HEK293 (cell line): Measurements from ENCODE around the gene RFNG.

Source experiments
- CTCF ChIA-PET: fragments of 350-600 bp; formaldehyde crosslinking; extraction: SDS; loops from one replicate; lab custom pipeline; 2021; ENCODE audit warnings: antibody characterized with exemption; lab: Yijun Ruan, JAX
- POLR2A ChIA-PET: fragments of 300-600 bp; formaldehyde crosslinking; extraction: SDS; loops from one replicate; lab custom pipeline; 2020; ENCODE audit warnings: antibody characterized with exemption, inconsistent platforms; lab: Yijun Ruan, JAX
- H3K27ac ChIP-seq: fragments of 200-500 bp; sonication (Bioruptor generic); 2 replicates; pipeline ENCODE4 v1.5.1; 2014; ENCODE audit warnings: low read depth, low read length, control low read depth, inconsistent platforms; ENCODE audit errors: extremely low read depth
- H3K36me3 ChIP-seq, 2 experiments: fragments of 200-500 bp in 1 of 2; sonication (Bioruptor generic) in 1 of 2; 1 replicate in 1 of 2; 2 replicates in 1 of 2; pipeline ENCODE4 v1.5.1; 2014 to 2017; ENCODE audit warnings: inconsistent platforms in 2 of 2, low read length in 2 of 2; ENCODE audit not compliant: control insufficient read depth in 2 of 2, insufficient read depth in 1 of 2
- H3K4me1 ChIP-seq: fragments of 200-500 bp; sonication (Bioruptor generic); 2 replicates; pipeline ENCODE4 v1.5.1; 2014; ENCODE audit warnings: mild to moderate bottlenecking, low read length, inconsistent platforms; ENCODE audit not compliant: control insufficient read depth, insufficient read depth
- H3K4me3 ChIP-seq: 2 replicates; pipeline ENCODE4 v1.5.1; 2011; ENCODE audit warnings: low read depth, mild to moderate bottlenecking, control low read depth, low read length, moderate library complexity
- H3K9me3 ChIP-seq: fragments of 200-500 bp; sonication (Bioruptor generic); 2 replicates; pipeline ENCODE4 v1.5.1; 2014; ENCODE audit warnings: low read depth, low read length, inconsistent platforms; ENCODE audit not compliant: control insufficient read depth, insufficient read depth
- ELK4 ChIP-seq: IDR thresholded peaks from 2 replicates; pipeline ENCODE4 v1.6.1; 2011; ENCODE audit warnings: mild to moderate bottlenecking, low read depth, low read length, borderline replicate concordance
- PRDM4 ChIP-seq: fragments of 450-650 bp; formaldehyde crosslinking; IDR thresholded peaks from 2 replicates; pipeline ENCODE4 v1.5.1; 2017; ENCODE audit warnings: missing biosample characterization, missing genetic modification characterization
- WT1 ChIP-seq: fragments of 450-650 bp; formaldehyde crosslinking; IDR thresholded peaks from 2 replicates; pipeline ENCODE4 v1.5.1; 2016; ENCODE audit warnings: missing biosample characterization, missing genetic modification characterization
- ZBTB1 ChIP-seq: fragments of 450-650 bp; formaldehyde crosslinking; IDR thresholded peaks from 2 replicates; pipeline ENCODE4 v1.5.1; 2016; ENCODE audit warnings: missing biosample characterization, missing genetic modification characterization
- ZBTB8A ChIP-seq: fragments of 450-650 bp; formaldehyde crosslinking; IDR thresholded peaks from 2 replicates; pipeline ENCODE4 v1.5.1; 2016; ENCODE audit warnings: missing biosample characterization, missing genetic modification characterization
- ZFP37 ChIP-seq: fragments of 450-650 bp; formaldehyde crosslinking; IDR thresholded peaks from 2 replicates; pipeline ENCODE4 v1.5.1; 2016; ENCODE audit warnings: missing biosample characterization, missing genetic modification characterization
- ZNF10 ChIP-seq: fragments of 450-650 bp; formaldehyde crosslinking; IDR thresholded peaks from 2 replicates; pipeline ENCODE4 v1.5.1; 2017; ENCODE audit warnings: missing biosample characterization, missing genetic modification characterization
- ZNF169 ChIP-seq: fragments of 450-650 bp; formaldehyde crosslinking; IDR thresholded peaks from 2 replicates; pipeline ENCODE4 v1.5.1; 2016; ENCODE audit warnings: missing biosample characterization, missing genetic modification characterization
- ZNF175 ChIP-seq: fragments of 450-650 bp; formaldehyde crosslinking; IDR thresholded peaks from 2 replicates; pipeline ENCODE4 v1.5.1; 2016; ENCODE audit warnings: missing biosample characterization, missing genetic modification characterization
- ZNF184 ChIP-seq: fragments of 450-650 bp; IDR thresholded peaks from 2 replicates; pipeline ENCODE4 v1.5.1; 2018; ENCODE audit warnings: missing biosample characterization, mild to moderate bottlenecking, missing genetic modification characterization
- ZNF2 ChIP-seq: fragments of 450-650 bp; formaldehyde crosslinking; IDR thresholded peaks from 2 replicates; pipeline ENCODE4 v1.5.1; 2016; ENCODE audit warnings: missing biosample characterization, missing genetic modification characterization
- ZNF202 ChIP-seq: fragments of 450-650 bp; formaldehyde crosslinking; IDR thresholded peaks from 2 replicates; pipeline ENCODE4 v1.5.1; 2016; ENCODE audit warnings: missing biosample characterization, missing genetic modification characterization, borderline replicate concordance
- ZNF211 ChIP-seq: fragments of 450-650 bp; formaldehyde crosslinking; IDR thresholded peaks from 2 replicates; pipeline ENCODE4 v1.5.1; 2016; ENCODE audit warnings: low read depth, missing biosample characterization, missing genetic modification characterization
- ZNF274 ChIP-seq, 2 experiments: fragments of 200-500 bp in 1 of 2; fragments of 450-650 bp in 1 of 2; sonication (Bioruptor generic) in 1 of 2; formaldehyde crosslinking in 1 of 2; IDR thresholded peaks; 2 replicates each; pipeline versions ENCODE4 v1.5.1 to v1.6.1; 2014 to 2016; ENCODE audit warnings: borderline replicate concordance in 1 of 2, inconsistent platforms in 1 of 2, low read length in 1 of 2, missing biosample characterization in 1 of 2, missing genetic modification characterization in 1 of 2
- ZNF311 ChIP-seq: fragments of 450-650 bp; formaldehyde crosslinking; IDR thresholded peaks from 2 replicates; pipeline ENCODE4 v1.5.1; 2017; ENCODE audit warnings: missing biosample characterization, missing genetic modification characterization, borderline replicate concordance
- ZNF391 ChIP-seq: fragments of 450-650 bp; formaldehyde crosslinking; IDR thresholded peaks from 2 replicates; pipeline ENCODE4 v1.5.1; 2016; ENCODE audit warnings: low read depth, missing biosample characterization, missing genetic modification characterization, borderline replicate concordance
- ZNF561 ChIP-seq: fragments of 450-650 bp; IDR thresholded peaks from 2 replicates; pipeline ENCODE4 v1.5.1; 2018; ENCODE audit warnings: missing biosample characterization, missing genetic modification characterization, borderline replicate concordance
- ZNF701 ChIP-seq: fragments of 450-650 bp; formaldehyde crosslinking; IDR thresholded peaks from 2 replicates; pipeline ENCODE4 v1.5.1; 2016; ENCODE audit warnings: missing biosample characterization, missing genetic modification characterization
- ZNF747 ChIP-seq: fragments of 450-650 bp; formaldehyde crosslinking; IDR thresholded peaks from 2 replicates; pipeline ENCODE4 v1.5.1; 2016; ENCODE audit warnings: missing biosample characterization, missing genetic modification characterization
- ZNF791 ChIP-seq: fragments of 450-650 bp; formaldehyde crosslinking; IDR thresholded peaks from 2 replicates; pipeline ENCODE4 v1.5.1; 2016; ENCODE audit warnings: missing biosample characterization, missing genetic modification characterization
- TF ChIP-seq, protein P1 (sequence below): fragments of 450-650 bp; formaldehyde crosslinking; IDR thresholded peaks from 2 replicates; pipeline ENCODE4 v1.5.1; 2016; ENCODE audit warnings: missing biosample characterization, missing genetic modification characterization, low read depth
- TF ChIP-seq, protein P2 (sequence below): fragments of 450-650 bp; formaldehyde crosslinking; IDR thresholded peaks from 2 replicates; pipeline ENCODE4 v1.5.0; 2017; ENCODE audit warnings: missing biosample characterization, missing genetic modification characterization, borderline replicate concordance
- TF ChIP-seq, protein P3 (sequence below): fragments of 450-650 bp; formaldehyde crosslinking; conservative IDR thresholded peaks from 2 replicates; pipeline ENCODE4 v1.5.1; 2016; ENCODE audit warnings: low read depth, missing biosample characterization, missing genetic modification characterization

The RFNG gene

DNA sequence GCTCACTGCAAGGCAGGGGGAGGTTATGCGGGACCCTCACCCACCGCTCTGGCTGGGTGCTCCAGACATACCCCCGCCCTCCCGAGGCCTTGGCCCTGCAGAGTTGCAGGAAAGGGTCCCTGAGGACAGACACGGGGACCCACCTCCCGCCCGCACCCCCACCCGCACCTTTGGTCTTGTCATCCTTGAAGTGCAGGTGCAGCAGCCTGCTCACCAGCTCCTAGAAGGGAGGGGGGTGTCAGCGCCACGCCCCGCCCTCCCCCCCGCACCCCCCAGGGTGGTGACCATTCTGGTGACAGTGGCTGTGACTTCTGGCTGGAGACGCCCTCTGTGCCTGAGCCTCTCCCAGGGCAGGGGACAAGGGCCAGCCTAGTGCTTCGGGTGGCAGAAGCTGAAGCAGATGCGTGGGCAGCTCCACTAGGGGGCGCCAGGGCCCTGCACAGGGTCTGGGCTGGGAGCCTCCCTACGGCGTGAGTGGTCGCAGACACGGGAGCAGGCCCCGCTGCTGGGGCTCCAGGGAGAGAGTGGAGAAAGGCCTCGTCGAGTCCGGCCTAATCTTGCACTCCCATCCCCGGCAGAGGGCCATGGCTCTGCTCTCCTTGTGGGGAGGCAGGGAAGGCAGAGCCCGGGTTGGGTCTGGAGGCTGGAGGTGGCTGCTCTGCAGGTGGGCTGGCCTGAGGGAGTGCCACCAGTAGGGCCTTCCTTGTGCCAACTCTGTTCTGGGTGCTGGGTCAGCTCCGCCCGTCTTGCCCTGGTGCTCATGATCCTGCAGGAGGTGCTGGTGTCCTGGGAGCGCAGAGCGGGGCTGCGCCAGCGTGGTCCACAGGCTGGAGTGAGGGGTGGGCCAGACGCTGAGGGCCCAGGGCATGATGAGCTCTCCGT is 31.7 kb downstream of the RFNG start:
- peak overlapping the region; percentile 16; the same call in 1 of the 2 replicates for H3K27ac ChIP-seq
- peaks cover 11% of the 10 kb centered on the region for H3K4me1 ChIP-seq
- H3K9me3 ChIP-seq, result no peaks in the 10 kb centered on the region
- no peak overlapping the region for H3K4me3 ChIP-seq
- CTCF ChIA-PET, result interaction anchor here (0.5 to 7.6 kb wide), 41 partner anchors 8 to 283 kb away, joined by 3 to 105 read pairs (median 4); partner anchors contain the start of genes DCXR, MAFG, MYADML2 and NOTUM
- POLR2A ChIA-PET, result interaction anchor here (0.5 to 5.1 kb wide), 14 partner anchors 11 to 297 kb away, joined by 3 to 61 read pairs (median 7); partner anchors contain the start of genes DCXR, NOTUM and RAC3
- H3K36me3 ChIP-seq, result peaks cover 0 to 23% of the 10 kb centered on the region in 2 experiments; a peak in 1 of 3 replicates
- TF ChIP-seq, protein P1, sequence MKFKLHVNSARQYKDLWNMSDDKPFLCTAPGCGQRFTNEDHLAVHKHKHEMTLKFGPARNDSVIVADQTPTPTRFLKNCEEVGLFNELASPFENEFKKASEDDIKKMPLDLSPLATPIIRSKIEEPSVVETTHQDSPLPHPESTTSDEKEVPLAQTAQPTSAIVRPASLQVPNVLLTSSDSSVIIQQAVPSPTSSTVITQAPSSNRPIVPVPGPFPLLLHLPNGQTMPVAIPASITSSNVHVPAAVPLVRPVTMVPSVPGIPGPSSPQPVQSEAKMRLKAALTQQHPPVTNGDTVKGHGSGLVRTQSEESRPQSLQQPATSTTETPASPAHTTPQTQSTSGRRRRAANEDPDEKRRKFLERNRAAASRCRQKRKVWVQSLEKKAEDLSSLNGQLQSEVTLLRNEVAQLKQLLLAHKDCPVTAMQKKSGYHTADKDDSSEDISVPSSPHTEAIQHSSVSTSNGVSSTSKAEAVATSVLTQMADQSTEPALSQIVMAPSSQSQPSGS (tag by site-specific recombination), result no peak
- TF ChIP-seq ZNF10 (tag by site-specific recombination) (no peak), ZNF202 (tag by site-specific recombination) (no peak), ZNF747 (tag by site-specific recombination) (no peak), ZNF311 (tag by site-specific recombination) (no peak), PRDM4 (tag by site-specific recombination) (no peak), ZNF2 (peak; percentile 97), ZNF791 (tag by site-specific recombination) (no peak), ZFP37 (tag by site-specific recombination) (no peak), ZNF561 (tag by site-specific recombination) (no peak; the same call in 1 of the 2 replicates), ELK4 (no peak), ZNF701 (tag by site-specific recombination) (no peak), ZNF274 (IDR thresholded peaks at IDR 0.05; ENCODE audit: low read length) (no peak), ZNF274 (tag by site-specific recombination; IDR thresholded peaks at IDR 0.05; ENCODE audit: borderline replicate concordance) (no peak), ZNF169 (tag by site-specific recombination) (no peak), ZNF175 (tag by site-specific recombination) (no peak), ZNF211 (no peak), ZNF391 (tag by site-specific recombination) (no peak), ZBTB8A (tag by site-specific recombination) (0 out of 2 replicates have a peak, but pooled peaks have one; percentile 23), ZBTB1 (no peak), WT1 (tag by site-specific recombination) (no peak), ZNF184 (tag by site-specific recombination) (no peak)
- TF ChIP-seq, protein P2, sequence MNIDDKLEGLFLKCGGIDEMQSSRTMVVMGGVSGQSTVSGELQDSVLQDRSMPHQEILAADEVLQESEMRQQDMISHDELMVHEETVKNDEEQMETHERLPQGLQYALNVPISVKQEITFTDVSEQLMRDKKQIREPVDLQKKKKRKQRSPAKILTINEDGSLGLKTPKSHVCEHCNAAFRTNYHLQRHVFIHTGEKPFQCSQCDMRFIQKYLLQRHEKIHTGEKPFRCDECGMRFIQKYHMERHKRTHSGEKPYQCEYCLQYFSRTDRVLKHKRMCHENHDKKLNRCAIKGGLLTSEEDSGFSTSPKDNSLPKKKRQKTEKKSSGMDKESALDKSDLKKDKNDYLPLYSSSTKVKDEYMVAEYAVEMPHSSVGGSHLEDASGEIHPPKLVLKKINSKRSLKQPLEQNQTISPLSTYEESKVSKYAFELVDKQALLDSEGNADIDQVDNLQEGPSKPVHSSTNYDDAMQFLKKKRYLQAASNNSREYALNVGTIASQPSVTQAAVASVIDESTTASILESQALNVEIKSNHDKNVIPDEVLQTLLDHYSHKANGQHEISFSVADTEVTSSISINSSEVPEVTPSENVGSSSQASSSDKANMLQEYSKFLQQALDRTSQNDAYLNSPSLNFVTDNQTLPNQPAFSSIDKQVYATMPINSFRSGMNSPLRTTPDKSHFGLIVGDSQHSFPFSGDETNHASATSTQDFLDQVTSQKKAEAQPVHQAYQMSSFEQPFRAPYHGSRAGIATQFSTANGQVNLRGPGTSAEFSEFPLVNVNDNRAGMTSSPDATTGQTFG (tag by site-specific recombination), result no peak
- TF ChIP-seq, protein P3, sequence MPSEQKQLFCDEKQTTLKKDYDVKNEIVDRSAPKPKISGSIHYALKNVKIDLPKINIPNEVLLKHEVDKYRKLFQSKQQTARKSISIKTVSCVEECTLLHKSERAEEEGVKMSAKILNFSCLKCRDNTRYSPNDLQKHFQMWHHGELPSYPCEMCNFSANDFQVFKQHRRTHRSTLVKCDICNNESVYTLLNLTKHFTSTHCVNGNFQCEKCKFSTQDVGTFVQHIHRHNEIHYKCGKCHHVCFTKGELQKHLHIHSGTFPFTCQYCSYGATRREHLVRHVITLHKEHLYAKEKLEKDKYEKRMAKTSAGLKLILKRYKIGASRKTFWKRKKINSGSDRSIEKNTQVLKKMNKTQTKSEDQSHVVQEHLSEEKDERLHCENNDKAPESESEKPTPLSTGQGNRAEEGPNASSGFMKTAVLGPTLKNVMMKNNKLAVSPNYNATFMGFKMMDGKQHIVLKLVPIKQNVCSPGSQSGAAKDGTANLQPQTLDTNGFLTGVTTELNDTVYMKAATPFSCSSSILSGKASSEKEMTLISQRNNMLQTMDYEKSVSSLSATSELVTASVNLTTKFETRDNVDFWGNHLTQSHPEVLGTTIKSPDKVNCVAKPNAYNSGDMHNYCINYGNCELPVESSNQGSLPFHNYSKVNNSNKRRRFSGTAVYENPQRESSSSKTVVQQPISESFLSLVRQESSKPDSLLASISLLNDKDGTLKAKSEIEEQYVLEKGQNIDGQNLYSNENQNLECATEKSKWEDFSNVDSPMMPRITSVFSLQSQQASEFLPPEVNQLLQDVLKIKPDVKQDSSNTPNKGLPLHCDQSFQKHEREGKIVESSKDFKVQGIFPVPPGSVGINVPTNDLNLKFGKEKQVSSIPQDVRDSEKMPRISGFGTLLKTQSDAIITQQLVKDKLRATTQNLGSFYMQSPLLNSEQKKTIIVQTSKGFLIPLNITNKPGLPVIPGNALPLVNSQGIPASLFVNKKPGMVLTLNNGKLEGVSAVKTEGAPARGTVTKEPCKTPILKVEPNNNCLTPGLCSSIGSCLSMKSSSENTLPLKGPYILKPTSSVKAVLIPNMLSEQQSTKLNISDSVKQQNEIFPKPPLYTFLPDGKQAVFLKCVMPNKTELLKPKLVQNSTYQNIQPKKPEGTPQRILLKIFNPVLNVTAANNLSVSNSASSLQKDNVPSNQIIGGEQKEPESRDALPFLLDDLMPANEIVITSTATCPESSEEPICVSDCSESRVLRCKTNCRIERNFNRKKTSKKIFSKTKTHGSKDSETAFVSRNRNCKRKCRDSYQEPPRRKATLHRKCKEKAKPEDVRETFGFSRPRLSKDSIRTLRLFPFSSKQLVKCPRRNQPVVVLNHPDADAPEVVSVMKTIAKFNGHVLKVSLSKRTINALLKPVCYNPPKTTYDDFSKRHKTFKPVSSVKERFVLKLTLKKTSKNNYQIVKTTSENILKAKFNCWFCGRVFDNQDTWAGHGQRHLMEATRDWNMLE (tag by site-specific recombination), result no peak
